Measurements from ENCODE around the gene JAKMIP1. TPM values are rescaled to one million over a fixed set of nuclear protein-coding genes. Genes with fewer than 3 reads are reported as not detected.

The JAKMIP1 gene
- total and polyA plus RNA-seq, 2 of the 13 experiments (the other 11 are each of a cell fraction or from before 2014, with no cell fraction given): not detected

DNA sequence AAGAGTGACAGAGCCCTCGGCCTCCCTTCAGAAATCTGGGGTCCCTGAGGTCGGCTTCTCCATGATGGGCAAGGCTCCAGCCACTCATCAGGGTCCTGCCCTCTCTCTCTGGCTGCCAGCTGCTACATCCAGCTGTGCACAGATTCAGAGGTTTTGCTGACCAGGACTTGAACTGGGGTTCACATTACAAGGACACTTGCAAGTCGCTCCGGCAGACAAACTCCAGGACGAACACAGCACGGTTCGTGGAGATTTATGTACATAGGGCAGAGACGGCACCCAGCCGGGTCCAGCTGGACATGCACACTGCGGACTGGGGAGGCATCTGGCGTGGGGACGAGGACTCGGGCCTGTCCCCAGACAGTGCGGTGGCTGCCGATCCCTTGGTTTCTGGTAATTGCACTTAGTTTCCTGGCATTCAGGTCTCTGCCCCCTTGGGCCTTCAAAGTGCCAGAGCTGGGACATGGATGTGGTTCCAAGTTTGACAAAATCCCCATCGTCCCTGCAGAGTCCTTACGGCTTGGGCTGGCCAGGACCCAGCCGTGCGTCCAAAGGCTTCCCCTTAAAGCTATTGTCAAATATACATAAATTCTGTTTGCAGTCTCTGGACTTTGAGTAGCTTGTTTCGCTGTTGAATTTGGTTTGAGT is 175.9 kb downstream of the JAKMIP1 start:
- 3% methylated on average over 2 of the region's 20 CpGs for WGBS (ENCODE audit: low lambda C conversion rate)
- intact Hi-C loops (cut with micrococcal nuclease; ENCODE audit: unreplicated experiment): no loop called here
- Histone ChIP-seq H4K20me1 (ENCODE audit: insufficient read depth, low read length) (peaks cover 4% of the 10 kb centered on the region; the same call in 1 of the 2 replicates), H3K9me3 (ENCODE audit: low read length) (no peaks in the 10 kb centered on the region), H3K27me3 (ENCODE audit: control insufficient read depth in 1 of 2, insufficient read depth in 2 of 2, low read length in 2 of 2) (peaks cover 21 to 84% of the 10 kb centered on the region in 2 experiments), H3K4me2 (ENCODE audit: low read depth, low read length) (no peak overlapping the region), H3K36me3 (replicated peaks in 1 of 2; ENCODE audit: control insufficient read depth in 1 of 2, insufficient read depth in 2 of 2, low read length in 2 of 2) (no peaks in the 10 kb centered on the region), H3K4me1 (ENCODE audit: insufficient read depth, low read length) (no peaks in the 10 kb centered on the region), H3K27ac (ENCODE audit: extremely low read length, insufficient read depth, low read length) (no peak overlapping the region), H3K4me3 (replicated peaks in 1 of 3; ENCODE audit: insufficient read depth in 1 of 3, low read depth in 2 of 3, low read length in 3 of 3) (no peak overlapping the region), H2AFZ (ENCODE audit: low read length) (no peak overlapping the region), H3K79me2 (ENCODE audit: insufficient read depth, low read length) (no peaks in the 10 kb centered on the region), H3K9ac (ENCODE audit: insufficient read depth, low read depth, low read length) (no peak overlapping the region)
- in situ Hi-C loops (cut with HindIII; ENCODE audit: extremely low pct_ligation_motif_present, low pct_unique_long_range_greater_than_20kb): no loop called here
- DNase-seq (ENCODE audit: low spot score) (no peak), FAIRE-seq (no peak), ATAC-seq (no peak)
- ChIA-PET POLR2A (no interaction called here), CTCF (ENCODE audit: low intra/inter-chr PET ratio, low total read pairs) (no interaction called here)
- BruUV-seq (replicated peaks): no TSS peak
- TF ChIP-seq MTF2 (CRISPR knock-in tag; IDR thresholded peaks at IDR 0.05; ENCODE audit: borderline replicate concordance) (no peak), HMGA1 (CRISPR knock-in tag; conservative IDR thresholded peaks at IDR 0.05) (no peak), NFKB2 (CRISPR knock-in tag; IDR thresholded peaks at IDR 0.05; ENCODE audit: borderline replicate concordance) (no peak), ZNF589 (CRISPR knock-in tag; conservative IDR thresholded peaks at IDR 0.05) (no peak), PPARG (CRISPR knock-in tag; conservative IDR thresholded peaks at IDR 0.05) (no peak), ZNF839 (CRISPR knock-in tag; IDR thresholded peaks at IDR 0.05; ENCODE audit: borderline replicate concordance) (no peak), RFX5 (IDR thresholded peaks at IDR 0.05; ENCODE audit: low read depth, low read length) (no peak), AHR (CRISPR knock-in tag; IDR thresholded peaks at IDR 0.05) (no peak), NBN (conservative IDR thresholded peaks at IDR 0.05) (no peak), HCFC1 (IDR thresholded peaks at IDR 0.05; ENCODE audit: low read depth, low read length) (no peak), RCOR2 (CRISPR knock-in tag; IDR thresholded peaks at IDR 0.05) (no peak), HOXA7 (CRISPR knock-in tag; IDR thresholded peaks at IDR 0.05) (no peak), KMT2A (CRISPR knock-in tag; IDR thresholded peaks at IDR 0.05) (no peak)
- TF ChIP-seq, protein P1, sequence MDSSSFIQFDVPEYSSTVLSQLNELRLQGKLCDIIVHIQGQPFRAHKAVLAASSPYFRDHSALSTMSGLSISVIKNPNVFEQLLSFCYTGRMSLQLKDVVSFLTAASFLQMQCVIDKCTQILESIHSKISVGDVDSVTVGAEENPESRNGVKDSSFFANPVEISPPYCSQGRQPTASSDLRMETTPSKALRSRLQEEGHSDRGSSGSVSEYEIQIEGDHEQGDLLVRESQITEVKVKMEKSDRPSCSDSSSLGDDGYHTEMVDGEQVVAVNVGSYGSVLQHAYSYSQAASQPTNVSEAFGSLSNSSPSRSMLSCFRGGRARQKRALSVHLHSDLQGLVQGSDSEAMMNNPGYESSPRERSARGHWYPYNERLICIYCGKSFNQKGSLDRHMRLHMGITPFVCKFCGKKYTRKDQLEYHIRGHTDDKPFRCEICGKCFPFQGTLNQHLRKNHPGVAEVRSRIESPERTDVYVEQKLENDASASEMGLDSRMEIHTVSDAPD (CRISPR knock-in tag; IDR thresholded peaks at IDR 0.05): no peak
- TF ChIP-seq, protein P2, sequence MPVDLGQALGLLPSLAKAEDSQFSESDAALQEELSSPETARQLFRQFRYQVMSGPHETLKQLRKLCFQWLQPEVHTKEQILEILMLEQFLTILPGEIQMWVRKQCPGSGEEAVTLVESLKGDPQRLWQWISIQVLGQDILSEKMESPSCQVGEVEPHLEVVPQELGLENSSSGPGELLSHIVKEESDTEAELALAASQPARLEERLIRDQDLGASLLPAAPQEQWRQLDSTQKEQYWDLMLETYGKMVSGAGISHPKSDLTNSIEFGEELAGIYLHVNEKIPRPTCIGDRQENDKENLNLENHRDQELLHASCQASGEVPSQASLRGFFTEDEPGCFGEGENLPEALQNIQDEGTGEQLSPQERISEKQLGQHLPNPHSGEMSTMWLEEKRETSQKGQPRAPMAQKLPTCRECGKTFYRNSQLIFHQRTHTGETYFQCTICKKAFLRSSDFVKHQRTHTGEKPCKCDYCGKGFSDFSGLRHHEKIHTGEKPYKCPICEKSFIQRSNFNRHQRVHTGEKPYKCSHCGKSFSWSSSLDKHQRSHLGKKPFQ (CRISPR knock-in tag; IDR thresholded peaks at IDR 0.05; ENCODE audit: insufficient replicate concordance): no peak
- TF ChIP-seq, protein P3, sequence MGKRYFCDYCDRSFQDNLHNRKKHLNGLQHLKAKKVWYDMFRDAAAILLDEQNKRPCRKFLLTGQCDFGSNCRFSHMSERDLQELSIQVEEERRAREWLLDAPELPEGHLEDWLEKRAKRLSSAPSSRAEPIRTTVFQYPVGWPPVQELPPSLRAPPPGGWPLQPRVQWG (CRISPR knock-in tag; IDR thresholded peaks at IDR 0.05; ENCODE audit: borderline replicate concordance, low read depth): no peak
